ENCODE measurements around the gene KCTD5.
"Not testable (repeated sequence)": the region's sequence is repeated elsewhere in the genome, so short reads cannot be mapped to it uniquely, and the experiment has no call there.

DNA sequence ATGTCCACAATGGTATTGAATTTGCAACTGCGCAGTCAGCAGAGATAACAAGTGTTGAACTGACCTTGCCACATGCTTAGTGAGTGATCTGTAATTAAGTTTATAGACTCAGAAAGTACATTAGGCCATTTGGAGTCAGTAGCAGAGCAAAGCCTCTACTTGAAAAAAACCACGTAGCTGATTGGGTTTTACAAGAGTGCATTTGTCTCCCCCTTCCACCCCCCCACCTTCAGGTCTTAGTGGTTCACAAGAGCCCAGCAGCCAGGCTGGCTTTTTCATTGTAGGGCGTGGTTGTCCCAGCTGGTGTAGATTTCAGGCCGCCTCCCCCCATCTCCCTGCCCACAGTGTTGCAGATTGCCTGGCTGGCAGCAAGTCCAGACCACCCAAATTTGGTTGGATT is 2.4 kb upstream of the KCTD5 start:
- not testable (repeated sequence) for TF ChIP-seq POLR2A (IDR thresholded peaks at IDR 0.05)
- TF ChIP-seq, protein P1, sequence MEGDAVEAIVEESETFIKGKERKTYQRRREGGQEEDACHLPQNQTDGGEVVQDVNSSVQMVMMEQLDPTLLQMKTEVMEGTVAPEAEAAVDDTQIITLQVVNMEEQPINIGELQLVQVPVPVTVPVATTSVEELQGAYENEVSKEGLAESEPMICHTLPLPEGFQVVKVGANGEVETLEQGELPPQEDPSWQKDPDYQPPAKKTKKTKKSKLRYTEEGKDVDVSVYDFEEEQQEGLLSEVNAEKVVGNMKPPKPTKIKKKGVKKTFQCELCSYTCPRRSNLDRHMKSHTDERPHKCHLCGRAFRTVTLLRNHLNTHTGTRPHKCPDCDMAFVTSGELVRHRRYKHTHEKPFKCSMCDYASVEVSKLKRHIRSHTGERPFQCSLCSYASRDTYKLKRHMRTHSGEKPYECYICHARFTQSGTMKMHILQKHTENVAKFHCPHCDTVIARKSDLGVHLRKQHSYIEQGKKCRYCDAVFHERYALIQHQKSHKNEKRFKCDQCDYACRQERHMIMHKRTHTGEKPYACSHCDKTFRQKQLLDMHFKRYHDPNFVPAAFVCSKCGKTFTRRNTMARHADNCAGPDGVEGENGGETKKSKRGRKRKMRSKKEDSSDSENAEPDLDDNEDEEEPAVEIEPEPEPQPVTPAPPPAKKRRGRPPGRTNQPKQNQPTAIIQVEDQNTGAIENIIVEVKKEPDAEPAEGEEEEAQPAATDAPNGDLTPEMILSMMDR (IDR thresholded peaks at IDR 0.05), result not testable (repeated sequence)

Data from gastroesophageal sphincter (tissue), 3 donors.